Immature natural killer cell (primary cell): ENCODE measurements around the gene OR2K2. TPM values are rescaled to one million over a fixed set of nuclear protein-coding genes. Genes with fewer than 3 reads are reported as not detected.
"Not testable (repeated sequence)": the region's sequence is repeated elsewhere in the genome, so short reads cannot be mapped to it uniquely, and the experiment has no call there.

Experiments used
- DNase-seq, 3 donors: peaks; one replicate each; pipeline ENCODE4 v3.0.0; 2022; ENCODE audit warnings: mixed read lengths in 1 of 3
- H3K27ac Mint-ChIP-seq, 6 donors: one replicate each; pipeline ENCODE4 v1.8.0; 2020; ENCODE audit warnings: mixed read lengths in 6 of 6, mild to moderate bottlenecking in 5 of 6, inconsistent platforms in 4 of 6, moderate library complexity in 3 of 6
- H3K27me3 Mint-ChIP-seq, 3 donors: one replicate each; pipeline ENCODE4 v1.8.0; 2020 to 2021; ENCODE audit warnings: low read depth in 3 of 3, mild to moderate bottlenecking in 3 of 3, mixed read lengths in 3 of 3, moderate library complexity in 3 of 3, inconsistent platforms in 1 of 3
- H3K36me3 Mint-ChIP-seq, 3 donors: one replicate each; pipeline ENCODE4 v1.8.0; 2020; ENCODE audit warnings: mixed read lengths in 3 of 3, inconsistent platforms in 2 of 3, mild to moderate bottlenecking in 2 of 3
- H3K4me1 Mint-ChIP-seq, 2 donors: one replicate each; pipeline ENCODE4 v1.8.0; 2020; ENCODE audit warnings: inconsistent platforms in 2 of 2, mild to moderate bottlenecking in 2 of 2, mixed read lengths in 2 of 2, moderate library complexity in 1 of 2
- H3K4me3 Mint-ChIP-seq, 5 donors: one replicate each; pipeline ENCODE4 v1.8.0; 2020; ENCODE audit warnings: mild to moderate bottlenecking in 5 of 5, mixed read lengths in 5 of 5, inconsistent platforms in 3 of 5, moderate library complexity in 3 of 5
- H3K9me3 Mint-ChIP-seq, 6 donors: one replicate each; pipeline ENCODE4 v1.8.0; 2020; ENCODE audit warnings: mild to moderate bottlenecking in 6 of 6, mixed read lengths in 6 of 6, inconsistent platforms in 4 of 6, moderate library complexity in 3 of 6
- polyA plus RNA-seq, 3 donors: library from polyadenylated mRNA; unstranded; fragments of 300-500 nt; fragmentation: Illumina TruSeq; gene quantifications; one replicate each; pipeline ENCODE4 v1.2.3, GENCODE V29; 2021

The OR2K2 gene
- not detected for polyA plus RNA-seq

- Mint-ChIP-seq H3K4me3 (no peak within 1 kb of the TSS), H3K27me3 (peaks cover 0 to 5% (median 4%) of the 10 kb centered on the region in 3 donors), H3K27ac (no peak within 1 kb of the TSS), H3K36me3 (no peaks in the 10 kb centered on the region), H3K9me3 (peaks cover 0 to 2% (median 0%) of the 10 kb centered on the region in 6 donors), H3K4me1 (peaks cover 7 to 10% of the 10 kb centered on the region in 2 donors)
- DNase-seq: no peak
These were observed at the start of gene OR2K2 for GRCh38 chr9:111330124-111330523. TSS of gene OR2K2 (minus strand) at chr9:111330224. CDS start at chr9:111328433, 1,791 bp downstream.

- no peaks in the 10 kb centered on the region for H3K9me3 Mint-ChIP-seq
- H3K27ac Mint-ChIP-seq: no peak overlapping the region
- H3K4me1 Mint-ChIP-seq: no peaks in the 10 kb centered on the region
- peaks cover 0 to 3% (median 0%) of the 10 kb centered on the region in 3 donors for H3K27me3 Mint-ChIP-seq
- no peak for DNase-seq
- no peak overlapping the region for H3K4me3 Mint-ChIP-seq
- H3K36me3 Mint-ChIP-seq: peaks cover 38 to 69% (median 42%) of the 10 kb centered on the region in 3 donors
These were observed 46.0 kb upstream of the OR2K2 start for GRCh38 chr9:111375817-111376564.

- Mint-ChIP-seq H3K36me3 (peaks cover 41 to 74% (median 45%) of the 10 kb centered on the region in 3 donors), H3K4me1 (no peaks in the 10 kb centered on the region), H3K27me3 (peaks cover 0 to 3% (median 0%) of the 10 kb centered on the region in 3 donors), H3K9me3 (no peaks in the 10 kb centered on the region), H3K4me3 (no peak overlapping the region), H3K27ac (no peak overlapping the region)
- DNase-seq: no peak
These were observed 45.0 kb upstream of the OR2K2 start for GRCh38 chr9:111375062-111375461.

- DNase-seq: no peak
- Mint-ChIP-seq H3K36me3 (peaks cover 52 to 86% (median 56%) of the 10 kb centered on the region in 3 donors), H3K9me3 (no peaks in the 10 kb centered on the region), H3K27me3 (peaks cover 0 to 3% (median 0%) of the 10 kb centered on the region in 3 donors), H3K4me1 (no peaks in the 10 kb centered on the region), H3K4me3 (no peak overlapping the region), H3K27ac (no peak overlapping the region)
These were observed 42.3 kb upstream of the OR2K2 start for GRCh38 chr9:111372297-111372696.

GRCh38 chr9:111366978-111367377 is 37.0 kb upstream of the OR2K2 start:
- Mint-ChIP-seq H3K27ac (no peak overlapping the region), H3K4me3 (no peak overlapping the region), H3K9me3 (no peaks in the 10 kb centered on the region), H3K27me3 (no peaks in the 10 kb centered on the region), H3K36me3 (peaks cover 51 to 78% (median 70%) of the 10 kb centered on the region in 3 donors), H3K4me1 (no peaks in the 10 kb centered on the region)
- DNase-seq: no peak

GRCh38 chr9:111362526-111362925 is 32.5 kb upstream of the OR2K2 start:
- Mint-ChIP-seq H3K9me3 (no peaks in the 10 kb centered on the region), H3K36me3 (peaks cover 29 to 51% (median 42%) of the 10 kb centered on the region in 3 donors), H3K4me1 (no peaks in the 10 kb centered on the region), H3K4me3 (no peak overlapping the region), H3K27ac (no peak overlapping the region), H3K27me3 (peaks cover 0 to 2% (median 0%) of the 10 kb centered on the region in 3 donors)
- DNase-seq: no peak

- no peak for DNase-seq
- Mint-ChIP-seq H3K27me3 (peaks cover 0 to 2% (median 0%) of the 10 kb centered on the region in 3 donors), H3K27ac (peak overlapping the region in 1 of 6 donors; percentile 35), H3K9me3 (no peaks in the 10 kb centered on the region), H3K4me3 (no peak overlapping the region), H3K36me3 (peaks cover 29 to 36% (median 34%) of the 10 kb centered on the region in 3 donors), H3K4me1 (no peaks in the 10 kb centered on the region)
These were observed 30.9 kb upstream of the OR2K2 start for GRCh38 chr9:111360881-111361280.

GRCh38 chr9:111356481-111357244 is 26.6 kb upstream of the OR2K2 start:
- Mint-ChIP-seq H3K9me3 (no peaks in the 10 kb centered on the region), H3K4me1 (no peaks in the 10 kb centered on the region), H3K4me3 (no peak overlapping the region), H3K27me3 (peaks cover 0 to 2% (median 0%) of the 10 kb centered on the region in 3 donors), H3K36me3 (peaks cover 3 to 11% (median 11%) of the 10 kb centered on the region in 3 donors), H3K27ac (peak overlapping the region in 2 of 6 donors; percentile 55 to 64)
- no peak for DNase-seq

- Mint-ChIP-seq H3K4me3 (no peak overlapping the region), H3K27ac (no peak overlapping the region), H3K36me3 (no peaks in the 10 kb centered on the region), H3K9me3 (peaks cover 0 to 4% (median 0%) of the 10 kb centered on the region in 6 donors), H3K27me3 (peaks cover 0 to 2% (median 2%) of the 10 kb centered on the region in 3 donors), H3K4me1 (no peaks in the 10 kb centered on the region)
- no peak for DNase-seq
These were observed 22.5 kb upstream of the OR2K2 start for GRCh38 chr9:111352545-111352944.

GRCh38 chr9:111350556-111350955 is 20.5 kb upstream of the OR2K2 start:
- H3K36me3 Mint-ChIP-seq: no peaks in the 10 kb centered on the region
- DNase-seq: no peak
- no peak overlapping the region for H3K27ac Mint-ChIP-seq
- H3K9me3 Mint-ChIP-seq: peaks cover 0 to 4% (median 0%) of the 10 kb centered on the region in 6 donors
- peaks cover 0 to 4% (median 2%) of the 10 kb centered on the region in 3 donors for H3K27me3 Mint-ChIP-seq
- no peak overlapping the region for H3K4me3 Mint-ChIP-seq
- H3K4me1 Mint-ChIP-seq: no peaks in the 10 kb centered on the region

GRCh38 chr9:111349766-111350165 is 19.7 kb upstream of the OR2K2 start:
- no peak for DNase-seq
- H3K4me1 Mint-ChIP-seq: no peaks in the 10 kb centered on the region
- H3K9me3 Mint-ChIP-seq: peaks cover 0 to 4% (median 0%) of the 10 kb centered on the region in 6 donors
- no peak overlapping the region for H3K4me3 Mint-ChIP-seq
- no peak overlapping the region for H3K27ac Mint-ChIP-seq
- no peaks in the 10 kb centered on the region for H3K36me3 Mint-ChIP-seq
- peaks cover 0 to 4% (median 2%) of the 10 kb centered on the region in 3 donors for H3K27me3 Mint-ChIP-seq

GRCh38 chr9:111348821-111349271 is 18.8 kb upstream of the OR2K2 start:
- no peak overlapping the region for H3K4me3 Mint-ChIP-seq
- peaks cover 0 to 8% (median 2%) of the 10 kb centered on the region in 3 donors for H3K27me3 Mint-ChIP-seq
- peaks cover 0 to 4% (median 0%) of the 10 kb centered on the region in 6 donors for H3K9me3 Mint-ChIP-seq
- no peak for DNase-seq
- no peaks in the 10 kb centered on the region for H3K36me3 Mint-ChIP-seq
- no peaks in the 10 kb centered on the region for H3K4me1 Mint-ChIP-seq
- H3K27ac Mint-ChIP-seq: no peak overlapping the region

GRCh38 chr9:111334318-111334863 is 4.4 kb upstream of the OR2K2 start:
- not testable (repeated sequence) for H3K27ac Mint-ChIP-seq, H3K36me3 Mint-ChIP-seq, DNase-seq, H3K9me3 Mint-ChIP-seq, H3K4me3 Mint-ChIP-seq, H3K27me3 Mint-ChIP-seq
- peaks cover 8 to 19% of the 10 kb centered on the region in 2 donors for H3K4me1 Mint-ChIP-seq

GRCh38 chr9:111320631-111321030 is 9.4 kb downstream of the OR2K2 start:
- H3K27me3 Mint-ChIP-seq: peaks cover 0 to 6% (median 3%) of the 10 kb centered on the region in 3 donors
- no peaks in the 10 kb centered on the region for H3K4me1 Mint-ChIP-seq
- no peak for DNase-seq
- H3K36me3 Mint-ChIP-seq: peaks cover 3 to 4% (median 3%) of the 10 kb centered on the region in 3 donors
- no peak overlapping the region for H3K27ac Mint-ChIP-seq
- H3K9me3 Mint-ChIP-seq: peaks cover 0 to 15% (median 0%) of the 10 kb centered on the region in 6 donors
- H3K4me3 Mint-ChIP-seq: no peak overlapping the region
